Measurements from ENCODE around the gene C20orf141. TPM values are rescaled to one million over a fixed set of nuclear protein-coding genes. Genes with fewer than 3 reads are reported as not detected.

The C20orf141 gene
- total and polyA plus RNA-seq, 7 donors = 0.15 TPM; not detected in 6

DNA sequence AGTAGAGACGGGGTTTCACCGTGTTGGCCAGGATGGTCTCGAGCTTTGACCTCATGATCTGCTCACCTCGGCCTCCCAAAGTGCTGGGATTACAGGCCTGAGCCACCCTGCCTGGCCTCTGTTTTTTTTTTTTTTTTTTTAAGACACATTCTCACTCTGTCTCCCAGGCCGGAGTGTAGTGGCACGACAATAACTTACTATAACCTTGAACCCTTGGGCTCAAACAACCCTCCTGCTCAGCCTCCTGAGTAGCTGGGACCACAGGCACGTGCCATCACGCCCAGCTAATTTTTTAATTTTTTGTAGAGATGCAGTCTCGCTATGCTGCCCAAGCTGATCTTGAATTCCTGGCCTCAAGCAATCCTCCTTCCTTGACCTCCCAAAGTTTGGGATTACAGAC, 41.0 kb upstream of the C20orf141 start:
- intact Hi-C loops (cut with DNase I) = no loop called here
- Histone ChIP-seq H3K36me3 (no peaks in the 10 kb centered on the region), H3K4me3 (no peak overlapping the region), H3K9me3 (peaks cover 0 to 3% (median 1%) of the 10 kb centered on the region in 4 donors), H3K27me3 (peaks cover 0 to 23% (median 0%) of the 10 kb centered on the region in 3 donors), H3K4me1 (no peaks in the 10 kb centered on the region), H3K27ac (no peak overlapping the region)
- TF ChIP-seq POLR2AphosphoS5 (IDR thresholded peaks at IDR 0.05) (no peak), POLR2A (IDR thresholded peaks at IDR 0.05) (no peak), EP300 (IDR thresholded peaks at IDR 0.05) (no peak)
- TF ChIP-seq, protein P1, sequence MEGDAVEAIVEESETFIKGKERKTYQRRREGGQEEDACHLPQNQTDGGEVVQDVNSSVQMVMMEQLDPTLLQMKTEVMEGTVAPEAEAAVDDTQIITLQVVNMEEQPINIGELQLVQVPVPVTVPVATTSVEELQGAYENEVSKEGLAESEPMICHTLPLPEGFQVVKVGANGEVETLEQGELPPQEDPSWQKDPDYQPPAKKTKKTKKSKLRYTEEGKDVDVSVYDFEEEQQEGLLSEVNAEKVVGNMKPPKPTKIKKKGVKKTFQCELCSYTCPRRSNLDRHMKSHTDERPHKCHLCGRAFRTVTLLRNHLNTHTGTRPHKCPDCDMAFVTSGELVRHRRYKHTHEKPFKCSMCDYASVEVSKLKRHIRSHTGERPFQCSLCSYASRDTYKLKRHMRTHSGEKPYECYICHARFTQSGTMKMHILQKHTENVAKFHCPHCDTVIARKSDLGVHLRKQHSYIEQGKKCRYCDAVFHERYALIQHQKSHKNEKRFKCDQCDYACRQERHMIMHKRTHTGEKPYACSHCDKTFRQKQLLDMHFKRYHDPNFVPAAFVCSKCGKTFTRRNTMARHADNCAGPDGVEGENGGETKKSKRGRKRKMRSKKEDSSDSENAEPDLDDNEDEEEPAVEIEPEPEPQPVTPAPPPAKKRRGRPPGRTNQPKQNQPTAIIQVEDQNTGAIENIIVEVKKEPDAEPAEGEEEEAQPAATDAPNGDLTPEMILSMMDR (IDR thresholded peaks at IDR 0.05) = no peak
- no peak for DNase-seq
- WGBS, 2 donors = 80 to 86% methylated on average over 9 of the region's 9 CpGs

DNA sequence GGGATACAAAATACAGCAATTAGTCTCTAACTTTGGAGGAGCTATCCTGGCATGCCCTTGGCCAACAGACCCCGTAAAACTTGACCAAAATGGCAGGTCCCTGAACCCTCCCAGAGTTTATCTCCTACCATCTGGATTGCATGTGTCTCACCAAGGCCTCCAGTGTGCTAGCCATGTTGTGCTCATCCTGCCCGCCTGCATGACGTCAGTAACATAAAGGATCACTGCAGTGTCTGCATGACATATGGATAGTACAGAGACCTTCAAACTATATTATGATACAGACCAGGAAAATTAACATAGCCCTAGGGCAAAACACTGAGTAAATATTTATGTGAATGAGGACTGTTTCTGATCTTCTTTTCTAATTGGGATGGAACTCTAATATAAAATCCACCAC, 39.6 kb upstream of the C20orf141 start:
- H3K27ac ChIP-seq = no peak overlapping the region
- no peaks in the 10 kb centered on the region for H3K4me1 ChIP-seq
- 84 to 87% methylated on average over 3 of the region's 3 CpGs for WGBS, 2 donors
- H3K9me3 ChIP-seq = peaks cover 0 to 3% (median 1%) of the 10 kb centered on the region in 4 donors
- no peaks in the 10 kb centered on the region for H3K36me3 ChIP-seq
- TF ChIP-seq POLR2A (IDR thresholded peaks at IDR 0.05) (no peak), EP300 (IDR thresholded peaks at IDR 0.05) (no peak), POLR2AphosphoS5 (IDR thresholded peaks at IDR 0.05) (no peak)
- TF ChIP-seq, protein P1 (IDR thresholded peaks at IDR 0.05) = no peak
- no peak overlapping the region for H3K4me3 ChIP-seq
- no peak for DNase-seq
- H3K27me3 ChIP-seq = peaks cover 0 to 18% (median 0%) of the 10 kb centered on the region in 3 donors
- intact Hi-C loops (cut with DNase I) = no loop called here

DNA sequence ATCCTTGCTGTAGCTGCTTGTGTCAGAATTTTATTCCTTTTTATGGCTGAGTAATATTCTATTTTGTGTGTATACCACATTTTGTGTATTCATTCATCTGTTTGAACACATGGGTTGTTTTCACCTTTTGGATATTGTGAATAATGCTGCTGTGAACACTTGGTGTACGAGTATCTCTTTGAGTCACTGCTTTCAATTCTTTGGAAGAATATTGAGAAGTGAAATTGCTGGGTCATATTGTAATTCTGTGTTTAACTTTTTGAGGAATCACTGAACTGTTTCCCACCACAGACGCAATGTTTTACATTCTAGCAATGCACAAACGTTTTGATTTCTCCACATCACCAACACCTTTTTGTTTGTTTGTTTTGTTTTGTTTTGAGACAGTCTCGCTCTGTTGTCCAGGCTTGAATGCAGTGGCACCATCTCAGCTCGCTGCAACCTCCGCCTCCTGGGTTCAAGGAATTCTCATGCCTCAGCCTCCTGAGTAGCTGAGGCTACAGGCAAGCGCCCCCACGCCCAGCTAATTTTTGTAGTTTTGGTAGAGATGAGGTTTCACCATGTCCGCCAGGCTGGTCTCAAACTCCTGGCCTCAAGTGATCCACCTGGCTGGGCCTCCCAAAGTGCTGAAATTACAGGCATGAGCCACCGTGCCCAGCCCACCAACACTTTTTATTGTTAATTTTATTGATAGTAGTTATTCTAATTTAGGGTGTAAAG, 36.0 kb upstream of the C20orf141 start:
- H3K27ac ChIP-seq = no peak overlapping the region
- intact Hi-C loops (cut with DNase I) = no loop called here
- H3K4me3 ChIP-seq = no peak overlapping the region
- H3K4me1 ChIP-seq = no peaks in the 10 kb centered on the region
- H3K27me3 ChIP-seq = peaks cover 0 to 13% (median 0%) of the 10 kb centered on the region in 3 donors
- no peaks in the 10 kb centered on the region for H3K36me3 ChIP-seq
- 78 to 81% methylated on average over 10 of the region's 10 CpGs for WGBS, 2 donors
- no peak for TF ChIP-seq POLR2A (IDR thresholded peaks at IDR 0.05)
- TF ChIP-seq EP300 (IDR thresholded peaks at IDR 0.05) = no peak
- TF ChIP-seq POLR2AphosphoS5 (IDR thresholded peaks at IDR 0.05) = no peak
- TF ChIP-seq, protein P1 (IDR thresholded peaks at IDR 0.05) = no peak
- DNase-seq = no peak
- peaks cover 0 to 3% (median 1%) of the 10 kb centered on the region in 4 donors for H3K9me3 ChIP-seq

DNA sequence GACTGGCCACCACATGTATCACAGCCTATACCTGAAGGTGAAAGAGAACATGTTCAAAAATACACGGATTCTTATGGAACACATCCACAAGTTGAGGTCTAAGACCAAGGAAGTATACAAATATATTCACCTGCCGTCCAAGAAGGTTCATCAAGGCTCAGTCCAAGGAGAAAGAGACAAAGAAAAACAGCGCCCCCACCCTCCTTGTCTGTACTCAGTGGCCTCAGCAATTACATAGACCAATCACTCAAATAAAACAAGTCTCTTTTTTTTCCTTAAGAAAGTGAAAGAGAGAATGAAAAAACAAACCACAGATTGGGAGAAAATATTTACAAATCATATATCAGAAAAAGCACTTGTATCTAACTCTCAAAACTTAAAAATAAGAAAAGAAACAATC, 33.8 kb upstream of the C20orf141 start:
- intact Hi-C loops (cut with DNase I) = no loop called here
- TF ChIP-seq POLR2AphosphoS5 (IDR thresholded peaks at IDR 0.05) = no peak
- TF ChIP-seq, protein P1 (IDR thresholded peaks at IDR 0.05) = no peak
- TF ChIP-seq POLR2A (IDR thresholded peaks at IDR 0.05) = no peak
- no peak for TF ChIP-seq EP300 (IDR thresholded peaks at IDR 0.05)
- no peaks in the 10 kb centered on the region for H3K4me1 ChIP-seq

More for the DNA sequence above, 33.8 kb upstream of the C20orf141 start:
- Histone ChIP-seq H3K27me3 (peaks cover 0 to 8% (median 0%) of the 10 kb centered on the region in 3 donors), H3K4me3 (no peak overlapping the region), H3K36me3 (no peaks in the 10 kb centered on the region), H3K9me3 (peaks cover 0 to under 1% (median 0%) of the 10 kb centered on the region in 4 donors), H3K27ac (no peak overlapping the region)
- 24 to 49% methylated on average over 3 of the region's 3 CpGs for WGBS, 2 donors
- no peak for DNase-seq
